Erythroblast (primary cell): ENCODE measurements around the gene OR51M1.

Source experiments
- GATA1 ChIP-seq: IDR thresholded peaks from 2 replicates; pipeline ENCODE4 v1.6.1; 2011; ENCODE audit warnings: low read depth, mild to moderate bottlenecking, control low read depth, low read length, moderate library complexity
- POLR2A ChIP-seq: IDR thresholded peaks from 2 replicates; pipeline ENCODE4 v1.6.1; 2011; ENCODE audit warnings: mild to moderate bottlenecking, low read length

GRCh38 chr11:5384335-5384734 lies 723 bp downstream of the OR51M1 start:
- TF ChIP-seq POLR2A (no peak), GATA1 (no peak)
